Measurements from ENCODE around the gene TMPRSS4.

TMPRSS4 gene

DNA sequence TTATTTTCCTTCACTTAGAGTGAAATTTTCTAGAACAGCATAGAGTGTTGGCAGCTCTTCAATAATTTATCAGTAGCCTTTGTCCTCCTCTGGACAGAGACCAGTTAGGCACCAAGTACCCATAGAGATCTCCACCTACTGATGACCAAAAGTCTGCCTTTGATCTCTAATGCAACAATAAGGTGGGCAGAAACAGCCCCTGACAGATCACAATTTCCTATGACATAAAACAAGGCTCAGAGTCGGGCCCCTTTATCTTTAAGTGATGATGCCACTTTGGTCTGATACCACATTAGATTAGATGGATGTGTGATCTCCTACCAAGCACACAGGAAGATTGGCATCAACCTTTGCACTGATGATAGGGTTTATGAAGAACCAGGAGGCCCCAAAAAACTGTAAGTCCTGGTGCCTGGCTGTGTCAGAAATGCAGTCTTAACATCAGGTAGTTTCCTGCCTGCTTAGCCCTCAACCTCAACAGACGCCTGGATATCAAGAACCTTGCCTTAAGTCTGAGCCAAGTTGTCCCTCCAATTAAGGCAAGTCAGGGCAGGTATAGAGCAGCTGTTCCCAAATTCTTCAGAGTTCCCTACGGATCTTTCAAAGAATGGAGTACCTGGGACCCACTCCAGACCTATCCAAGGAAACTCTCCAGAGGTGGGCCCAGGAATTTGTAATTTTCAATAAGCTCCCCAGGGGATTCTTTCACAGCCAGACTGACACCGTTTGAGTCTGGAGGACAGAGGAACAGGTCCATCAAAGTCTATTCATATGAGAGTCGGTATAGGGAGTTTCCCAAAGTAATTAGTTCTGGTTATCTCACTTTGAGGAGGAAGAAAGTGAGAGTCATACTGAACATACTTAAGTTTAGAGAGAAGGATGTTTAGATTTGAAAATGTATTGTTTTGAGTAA is 30.6 kb upstream of the TMPRSS4 start:
- Histone ChIP-seq H3K4me3 (ENCODE audit: low read length) (no peak overlapping the region), H3K4me2 (ENCODE audit: low read depth, low read length) (no peak overlapping the region), H4K20me1 (ENCODE audit: insufficient read depth, low read length) (no peaks in the 10 kb centered on the region), H2AFZ (ENCODE audit: low read length) (no peak overlapping the region), H3F3A (ENCODE audit: insufficient read depth, low read length) (no peaks in the 10 kb centered on the region), H3K9me3 (replicated peaks; ENCODE audit: insufficient read depth, low read length) (no peaks in the 10 kb centered on the region), H3K27ac (ENCODE audit: low read length) (no peak overlapping the region), H3K9me2 (replicated peaks; ENCODE audit: insufficient read depth, low read length) (no peaks in the 10 kb centered on the region), H3K27me3 (replicated peaks; ENCODE audit: insufficient read depth, low read length) (no peaks in the 10 kb centered on the region), H3K9ac (ENCODE audit: low read length) (no peak overlapping the region), H3K79me2 (ENCODE audit: low read length) (no peaks in the 10 kb centered on the region), H3K36me3 (replicated peaks; ENCODE audit: insufficient read depth, low read length) (no peaks in the 10 kb centered on the region), H3K4me1 (ENCODE audit: low read length) (no peaks in the 10 kb centered on the region)
- DNase-seq: no peak
- no peak for TF ChIP-seq EZH2 (optimal IDR thresholded peaks at IDR 0.05; ENCODE audit: low read depth, low read length)
- TF ChIP-seq EZH2phosphoT487 (IDR thresholded peaks at IDR 0.05; ENCODE audit: low read length): no peak
- TF ChIP-seq CTCF (IDR thresholded peaks at IDR 0.05; ENCODE audit: low read length): no peak

- Histone ChIP-seq H2AFZ (ENCODE audit: low read length) (no peak overlapping the region), H4K20me1 (ENCODE audit: insufficient read depth, low read length) (no peaks in the 10 kb centered on the region), H3K9me3 (replicated peaks; ENCODE audit: insufficient read depth, low read length) (no peaks in the 10 kb centered on the region), H3K9ac (ENCODE audit: low read length) (no peak overlapping the region), H3K4me1 (ENCODE audit: low read length) (no peaks in the 10 kb centered on the region), H3K79me2 (ENCODE audit: low read length) (no peaks in the 10 kb centered on the region), H3K4me3 (ENCODE audit: low read length) (no peak overlapping the region), H3K36me3 (replicated peaks; ENCODE audit: insufficient read depth, low read length) (no peaks in the 10 kb centered on the region), H3F3A (ENCODE audit: insufficient read depth, low read length) (no peaks in the 10 kb centered on the region), H3K27ac (ENCODE audit: low read length) (no peak overlapping the region), H3K27me3 (replicated peaks; ENCODE audit: insufficient read depth, low read length) (no peaks in the 10 kb centered on the region), H3K4me2 (ENCODE audit: low read depth, low read length) (no peak overlapping the region), H3K9me2 (replicated peaks; ENCODE audit: insufficient read depth, low read length) (no peaks in the 10 kb centered on the region)
- DNase-seq: no peak
- TF ChIP-seq EZH2phosphoT487 (IDR thresholded peaks at IDR 0.05; ENCODE audit: low read length) (no peak), EZH2 (optimal IDR thresholded peaks at IDR 0.05; ENCODE audit: low read depth, low read length) (no peak), CTCF (IDR thresholded peaks at IDR 0.05; ENCODE audit: low read length) (no peak)
These were observed 29.7 kb upstream of the TMPRSS4 start for GRCh38 chr11:118046964-118047700.

- DNase-seq: no peak
- Histone ChIP-seq H2AFZ (ENCODE audit: low read length) (no peak overlapping the region), H3K9me3 (replicated peaks; ENCODE audit: insufficient read depth, low read length) (no peaks in the 10 kb centered on the region), H3K9ac (ENCODE audit: low read length) (no peak overlapping the region), H3K27ac (ENCODE audit: low read length) (no peak overlapping the region), H3K9me2 (replicated peaks; ENCODE audit: insufficient read depth, low read length) (no peaks in the 10 kb centered on the region), H3K27me3 (replicated peaks; ENCODE audit: insufficient read depth, low read length) (no peaks in the 10 kb centered on the region), H3K79me2 (ENCODE audit: low read length) (no peaks in the 10 kb centered on the region), H4K20me1 (ENCODE audit: insufficient read depth, low read length) (no peaks in the 10 kb centered on the region), H3K4me2 (ENCODE audit: low read depth, low read length) (no peak overlapping the region), H3K4me3 (ENCODE audit: low read length) (no peak overlapping the region), H3K36me3 (replicated peaks; ENCODE audit: insufficient read depth, low read length) (no peaks in the 10 kb centered on the region), H3F3A (ENCODE audit: insufficient read depth, low read length) (no peaks in the 10 kb centered on the region), H3K4me1 (ENCODE audit: low read length) (no peaks in the 10 kb centered on the region)
- TF ChIP-seq EZH2phosphoT487 (IDR thresholded peaks at IDR 0.05; ENCODE audit: low read length) (no peak), CTCF (IDR thresholded peaks at IDR 0.05; ENCODE audit: low read length) (no peak), EZH2 (optimal IDR thresholded peaks at IDR 0.05; ENCODE audit: low read depth, low read length) (no peak)
These were observed 29.1 kb upstream of the TMPRSS4 start for GRCh38 chr11:118047749-118048148.
